Peyer's patch (tissue), 4 donors: ENCODE measurements around the gene TMEM72. TPM values are rescaled to one million over a fixed set of nuclear protein-coding genes. Genes with fewer than 3 reads are reported as not detected.

Source experiments
- DNase-seq, 3 donors: peaks; one replicate each; pipeline ENCODE4 v3.0.0-alpha.2; 2017 to 2019
- H3K27ac ChIP-seq, 4 donors: fragments of 200-600 bp; sonication (generic); one replicate each; pipeline ENCODE4 v1.5.1; 2016 to 2019
- H3K27me3 ChIP-seq, 2 donors: fragments of 200-600 bp; sonication (generic); one replicate each; pipeline ENCODE4 v1.5.1; 2019
- H3K36me3 ChIP-seq, 3 donors: fragments of 200-600 bp; sonication (generic); one replicate each; pipeline ENCODE4 v1.5.1; 2016 to 2019
- H3K4me1 ChIP-seq, 4 donors: fragments of 200-600 bp; sonication (generic); one replicate each; pipeline ENCODE4 v1.5.1; 2016 to 2019
- H3K4me3 ChIP-seq, 4 donors: fragments of 200-600 bp; sonication (generic); 1 replicate in 3 of 4; 2 replicates in 1 of 4; pipeline ENCODE4 v1.5.1; 2016 to 2019; ENCODE audit warnings: mild to moderate bottlenecking in 1 of 4
- H3K9me3 ChIP-seq, 4 donors: fragments of 200-600 bp; sonication (generic); one replicate each; pipeline ENCODE4 v1.5.1; 2016 to 2019; ENCODE audit warnings: mild to moderate bottlenecking in 1 of 4
- CTCF ChIP-seq, 6 experiments: fragments of 450-650 bp in 4 of 6; fragments of 200-600 bp in 2 of 6; sonication (generic) in 1 of 6; IDR thresholded peaks; one replicate each; pipeline ENCODE4 v1.5.1; 2017 to 2019; ENCODE audit warnings: antibody characterized with exemption in 6 of 6, mild to moderate bottlenecking in 3 of 6, moderate library complexity in 1 of 6
- POLR2A ChIP-seq, 2 donors: fragments of 450-650 bp; IDR thresholded peaks; one replicate each; pipeline ENCODE4 v1.5.1; 2017; ENCODE audit warnings: antibody characterized with exemption in 2 of 2, mild to moderate bottlenecking in 2 of 2, moderate library complexity in 2 of 2
- total RNA-seq, 4 donors: library from RNA; depleted of rRNA; stranded (reverse); fragments of >200 nt; gene quantifications; one replicate each; pipeline ENCODE4 v1.1.0, GENCODE V29; 2016

Gene TMEM72
- total RNA-seq, 4 donors from 2014 or later, result 0.53 TPM; not detected in 3

GRCh38 chr10:44978570-44979280, 67.6 kb downstream of the TMEM72 start, which contains the start of gene DEPP1:
DEPP1 (minus strand) TSS chr10:44978809; CDS start chr10:44978030, 779 bp downstream.
- Histone ChIP-seq H3K9me3 (no peaks in the 10 kb centered on the region), H3K4me3 (peak within 1 kb of the TSS; percentile 24 to 62 (median 42)), H3K36me3 (peaks cover 0 to 4% (median 0%) of the 10 kb centered on the region in 3 donors), H3K4me1 (peaks cover 4 to 58% (median 10%) of the 10 kb centered on the region in 4 donors), H3K27me3 (no peaks in the 10 kb centered on the region), H3K27ac (peak within 1 kb of the TSS; percentile 52 to 84 (median 72))
- TF ChIP-seq CTCF (IDR thresholded peaks at IDR 0.05), result peak in 3 of 6 experiments; percentile 26 to 35 (median 32)
- peak; percentile 90 to 96 for TF ChIP-seq POLR2A (IDR thresholded peaks at IDR 0.05)
- peak; percentile 45 to 93 (median 91) for DNase-seq

DNA sequence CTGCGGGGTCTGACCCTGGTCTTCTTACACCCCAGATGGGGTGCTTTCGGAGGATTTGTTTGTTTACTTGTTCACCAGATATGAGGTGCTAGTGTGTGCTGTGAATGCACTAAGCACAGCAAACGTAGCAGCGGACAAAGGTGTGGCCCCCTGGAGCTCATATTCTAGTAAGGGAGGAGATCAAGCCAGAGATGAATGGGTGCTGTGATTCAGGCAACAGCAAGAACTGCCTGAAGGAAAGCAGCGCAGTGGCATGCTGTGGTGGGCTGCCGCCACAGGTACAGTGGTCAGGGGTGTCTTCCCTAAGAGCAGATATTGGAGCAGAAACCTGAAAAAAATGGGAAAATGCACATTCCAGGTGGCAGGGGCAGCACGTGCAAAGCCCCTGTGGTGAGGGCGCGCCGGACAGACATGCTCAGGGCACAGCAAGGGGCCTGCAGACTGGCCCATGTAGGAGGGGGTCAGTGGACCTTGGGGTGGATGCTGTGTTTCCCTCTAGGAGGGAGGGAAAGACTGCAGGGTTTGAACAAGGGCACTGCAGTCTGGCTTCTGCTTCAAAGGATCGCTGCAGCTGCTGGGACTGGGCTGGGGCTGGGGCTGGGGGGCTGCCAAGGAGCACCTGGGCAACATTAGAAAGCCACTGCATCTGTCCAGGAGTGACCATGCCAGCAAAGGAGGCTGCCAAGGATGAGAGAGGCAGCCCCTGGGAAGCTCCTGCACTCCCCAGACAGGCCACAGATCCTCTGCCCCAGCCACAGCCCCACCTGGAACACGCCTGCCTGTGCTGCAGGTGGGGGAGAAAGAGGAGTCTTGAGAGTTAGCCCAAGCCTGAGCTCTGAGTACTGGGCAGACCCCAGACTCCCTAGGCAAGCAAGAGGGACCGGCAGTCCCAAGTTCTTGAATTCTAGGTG, 68.4 kb downstream of the TMEM72 start:
- H3K9me3 ChIP-seq, result no peaks in the 10 kb centered on the region
- TF ChIP-seq POLR2A (IDR thresholded peaks at IDR 0.05), result no peak
- no peak for TF ChIP-seq CTCF (IDR thresholded peaks at IDR 0.05)
- peaks cover 0 to 12% (median 0%) of the 10 kb centered on the region in 3 donors for H3K36me3 ChIP-seq
- no peaks in the 10 kb centered on the region for H3K27me3 ChIP-seq
- no peak overlapping the region for H3K4me3 ChIP-seq
- peak overlapping the region; percentile 52 to 84 (median 72) for H3K27ac ChIP-seq
- peak in 2 of 3 donors; percentile 42 for DNase-seq
- H3K4me1 ChIP-seq, result peaks cover 2 to 49% (median 7%) of the 10 kb centered on the region in 4 donors

DNA sequence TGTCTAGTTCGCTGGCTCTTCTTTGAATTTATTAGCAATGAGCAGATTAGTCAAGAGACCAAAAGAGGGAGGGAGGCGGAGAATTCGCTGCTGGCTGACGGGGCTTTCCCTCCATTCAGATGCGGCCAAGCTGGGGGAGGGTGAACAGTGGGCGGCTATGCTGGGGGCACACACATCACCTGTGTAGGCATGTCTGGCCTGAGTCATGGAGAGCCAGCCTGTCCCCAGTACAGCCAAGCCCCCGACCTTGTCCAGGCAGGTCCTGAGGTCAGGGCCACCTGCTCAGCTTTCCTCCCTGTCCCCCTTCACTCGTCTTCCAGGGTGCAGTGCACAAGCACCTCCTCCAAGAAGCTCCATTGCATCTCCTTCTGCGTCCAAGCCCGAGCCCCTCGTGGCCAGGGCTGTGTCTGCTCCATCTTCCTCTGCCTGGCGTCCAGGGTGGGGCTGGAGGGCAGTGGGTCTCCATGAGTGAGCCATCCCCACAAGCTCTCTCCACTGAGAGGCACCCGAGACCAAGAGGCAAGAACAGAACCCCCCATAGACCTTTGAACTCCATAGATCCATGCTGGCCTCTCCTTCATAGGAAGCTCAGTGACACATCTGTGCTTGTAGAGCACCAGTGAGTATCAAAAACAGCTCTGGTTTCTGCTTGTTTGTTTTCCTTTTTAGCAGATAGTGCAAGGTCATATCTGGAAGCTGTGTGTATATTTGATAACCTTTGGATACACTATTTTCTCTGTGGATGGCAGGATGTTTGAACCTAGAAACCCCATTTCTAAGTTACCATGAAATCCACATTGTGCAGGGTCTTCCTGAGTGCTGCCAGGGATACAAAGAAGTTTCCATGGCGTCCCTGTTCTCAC, 69.4 kb downstream of the TMEM72 start:
- Histone ChIP-seq H3K36me3 (peaks cover 0 to 20% (median 0%) of the 10 kb centered on the region in 3 donors), H3K4me3 (no peak overlapping the region), H3K27ac (peak overlapping the region in 3 of 4 donors; percentile 17 to 84 (median 56)), H3K4me1 (peaks cover 0 to 47% (median 4%) of the 10 kb centered on the region in 4 donors), H3K9me3 (no peaks in the 10 kb centered on the region), H3K27me3 (no peaks in the 10 kb centered on the region)
- DNase-seq, result peak in 1 of 3 donors; percentile 34
- TF ChIP-seq CTCF (IDR thresholded peaks at IDR 0.05) (no peak), POLR2A (IDR thresholded peaks at IDR 0.05) (no peak)

- DNase-seq, result peak in 1 of 3 donors; percentile 46
- Histone ChIP-seq H3K9me3 (no peaks in the 10 kb centered on the region), H3K36me3 (peaks cover 0 to 20% (median 0%) of the 10 kb centered on the region in 3 donors), H3K27me3 (no peaks in the 10 kb centered on the region), H3K4me3 (no peak overlapping the region), H3K27ac (peak overlapping the region in 3 of 4 donors; percentile 42 to 84 (median 56)), H3K4me1 (peaks cover 0 to 44% (median 4%) of the 10 kb centered on the region in 4 donors)
- TF ChIP-seq POLR2A (IDR thresholded peaks at IDR 0.05), result no peak
- no peak for TF ChIP-seq CTCF (IDR thresholded peaks at IDR 0.05)
Measured at GRCh38 chr10:44981172-44982113, 70.3 kb downstream of the TMEM72 start.
